Memory B cell (primary cell): Measurements from ENCODE around the gene IL21R.
"Not testable (repeated sequence)": the region's sequence is repeated elsewhere in the genome, so short reads cannot be mapped to it uniquely, and the experiment has no call there.

Source experiments
- ATAC-seq: fragments of 150-1000 bp; cut with Tn5 transposase; 2 replicates; pipeline ENCODE4 v1.10.0; 2021; ENCODE audit warnings: low read depth, mild to moderate bottlenecking, moderate library complexity
- DNase-seq, 2 donors: peaks; one replicate each; pipeline ENCODE4 v3.0.0; 2022; ENCODE audit warnings: low spot score in 2 of 2
- H3K27ac Mint-ChIP-seq: one replicate; pipeline ENCODE4 v1.8.0; 2022; ENCODE audit warnings: mild to moderate bottlenecking, moderate library complexity, mixed read lengths
- H3K27me3 Mint-ChIP-seq: one replicate; pipeline ENCODE4 v1.8.0; 2022; ENCODE audit warnings: mixed read lengths
- H3K36me3 Mint-ChIP-seq: one replicate; pipeline ENCODE4 v1.8.0; 2022; ENCODE audit warnings: mild to moderate bottlenecking, mixed read lengths
- H3K4me1 Mint-ChIP-seq: one replicate; pipeline ENCODE4 v1.8.0; 2022; ENCODE audit warnings: mixed read lengths
- H3K4me3 Mint-ChIP-seq: one replicate; pipeline ENCODE4 v1.8.0; 2022; ENCODE audit warnings: mild to moderate bottlenecking, moderate library complexity, mixed read lengths
- H3K9me3 Mint-ChIP-seq: one replicate; pipeline ENCODE4 v1.8.0; 2022; ENCODE audit warnings: mixed read lengths

The IL21R gene

DNA sequence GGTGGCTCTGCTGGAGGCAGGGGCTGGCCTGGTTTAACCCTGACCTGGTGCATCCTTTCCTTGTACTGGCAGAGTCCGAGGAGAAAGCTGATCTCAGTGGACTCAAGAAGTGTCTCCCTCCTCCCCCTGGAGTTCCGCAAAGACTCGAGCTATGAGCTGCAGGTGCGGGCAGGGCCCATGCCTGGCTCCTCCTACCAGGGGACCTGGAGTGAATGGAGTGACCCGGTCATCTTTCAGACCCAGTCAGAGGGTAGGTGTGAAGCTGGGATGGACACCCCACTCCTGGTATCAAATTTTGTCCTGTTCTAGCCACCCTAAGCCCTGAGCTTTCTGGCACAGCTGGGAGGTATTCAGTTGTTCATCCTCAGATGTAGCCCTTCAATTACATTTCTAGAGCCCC, 42.5 kb downstream of the IL21R start:
- Mint-ChIP-seq H3K4me3 (no peak overlapping the region), H3K4me1 (peaks cover 10% of the 10 kb centered on the region), H3K9me3 (peaks cover 5% of the 10 kb centered on the region), H3K36me3 (peaks cover 10% of the 10 kb centered on the region), H3K27me3 (peaks cover 1% of the 10 kb centered on the region), H3K27ac (no peak overlapping the region)
- ATAC-seq (no peak), DNase-seq (no peak)

DNA sequence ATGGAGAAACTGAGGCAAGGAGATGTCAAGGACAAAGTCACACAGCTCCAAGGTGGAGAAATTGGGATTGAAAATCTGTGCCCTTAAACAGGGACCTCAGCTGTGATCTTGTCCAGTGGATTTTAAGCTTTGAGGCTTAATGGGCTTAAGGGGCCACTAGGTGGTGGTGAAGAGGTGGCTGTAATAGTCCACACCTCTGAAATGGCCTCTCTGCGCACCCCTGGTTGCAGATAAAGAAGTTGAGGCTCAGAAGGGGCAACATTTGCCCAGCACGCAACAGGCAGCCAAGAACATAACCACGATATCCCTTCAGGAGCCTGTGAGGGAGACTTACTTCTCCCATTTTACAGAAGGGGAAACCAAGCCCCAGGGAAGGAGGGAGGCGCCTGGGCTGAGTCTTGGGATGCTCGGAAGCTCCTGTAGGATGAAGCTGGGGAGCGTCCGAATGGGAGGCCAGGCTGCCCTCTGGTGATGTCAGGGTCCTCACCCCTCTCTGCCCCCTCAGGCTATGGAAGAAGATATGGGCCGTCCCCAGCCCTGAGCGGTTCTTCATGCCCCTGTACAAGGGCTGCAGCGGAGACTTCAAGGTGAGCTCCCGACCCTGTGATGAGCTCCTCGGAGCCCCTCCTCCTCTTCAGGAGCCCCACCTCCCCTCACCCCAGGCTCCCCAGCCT, 43.7 kb downstream of the IL21R start:
- peaks cover 5% of the 10 kb centered on the region for H3K9me3 Mint-ChIP-seq
- ATAC-seq: no peak
- no peak for DNase-seq
- no peak overlapping the region for H3K27ac Mint-ChIP-seq
- no peak overlapping the region for H3K4me3 Mint-ChIP-seq
- peaks cover 1% of the 10 kb centered on the region for H3K27me3 Mint-ChIP-seq
- H3K4me1 Mint-ChIP-seq: peaks cover 20% of the 10 kb centered on the region
- peaks cover 10% of the 10 kb centered on the region for H3K36me3 Mint-ChIP-seq

DNA sequence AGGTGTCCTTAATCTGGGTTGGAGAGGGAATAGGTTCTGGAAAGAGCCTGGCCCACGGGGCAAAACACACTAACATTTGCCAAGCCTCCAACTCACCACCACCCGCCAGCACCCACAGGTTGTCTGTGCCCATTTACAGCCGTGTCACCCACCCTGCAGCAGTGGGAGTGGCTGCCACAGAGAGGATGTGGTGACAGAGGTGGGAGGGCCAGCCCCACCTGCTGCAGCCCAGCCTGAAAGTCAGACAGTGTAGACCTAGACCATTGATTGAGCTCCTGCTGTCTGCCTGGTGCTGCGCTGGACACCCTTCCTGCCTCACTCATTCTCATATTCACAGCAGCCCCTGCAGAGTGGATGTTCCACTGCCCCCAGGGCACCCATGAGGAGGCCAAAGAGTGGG, 44.7 kb downstream of the IL21R start:
- Mint-ChIP-seq H3K36me3 (peaks cover 10% of the 10 kb centered on the region), H3K4me1 (peaks cover 26% of the 10 kb centered on the region), H3K27me3 (peaks cover 6% of the 10 kb centered on the region), H3K4me3 (no peak overlapping the region), H3K9me3 (peaks cover 5% of the 10 kb centered on the region), H3K27ac (peak overlapping the region; percentile 84)
- ATAC-seq (peak; percentile 62), DNase-seq (peak in 1 of 2 donors; percentile 30)

DNA sequence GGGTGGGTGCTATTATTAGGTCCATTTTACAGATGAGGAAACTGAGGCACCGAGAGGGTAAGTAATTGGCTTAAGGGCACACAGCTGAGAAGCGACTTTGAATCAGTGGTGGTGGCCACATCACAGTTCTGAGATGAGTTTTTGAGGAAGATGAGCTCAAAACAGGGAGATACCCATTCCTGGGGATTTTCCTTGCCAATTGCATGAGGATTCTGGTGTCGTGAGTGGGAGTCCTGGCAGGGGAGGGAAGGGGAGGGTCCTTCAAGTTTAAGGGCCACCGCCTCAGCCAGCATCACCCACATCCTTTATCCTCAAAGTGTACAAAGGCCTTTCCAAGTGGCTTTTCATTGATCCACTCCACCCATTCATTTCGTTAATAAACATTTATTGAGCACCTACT, 45.3 kb downstream of the IL21R start:
- DNase-seq (no peak), ATAC-seq (no peak)
- Mint-ChIP-seq H3K27ac (peak overlapping the region; percentile 84), H3K4me3 (no peak overlapping the region), H3K27me3 (peaks cover 9% of the 10 kb centered on the region), H3K36me3 (peaks cover 10% of the 10 kb centered on the region), H3K4me1 (peaks cover 28% of the 10 kb centered on the region), H3K9me3 (peaks cover 5% of the 10 kb centered on the region)

DNA sequence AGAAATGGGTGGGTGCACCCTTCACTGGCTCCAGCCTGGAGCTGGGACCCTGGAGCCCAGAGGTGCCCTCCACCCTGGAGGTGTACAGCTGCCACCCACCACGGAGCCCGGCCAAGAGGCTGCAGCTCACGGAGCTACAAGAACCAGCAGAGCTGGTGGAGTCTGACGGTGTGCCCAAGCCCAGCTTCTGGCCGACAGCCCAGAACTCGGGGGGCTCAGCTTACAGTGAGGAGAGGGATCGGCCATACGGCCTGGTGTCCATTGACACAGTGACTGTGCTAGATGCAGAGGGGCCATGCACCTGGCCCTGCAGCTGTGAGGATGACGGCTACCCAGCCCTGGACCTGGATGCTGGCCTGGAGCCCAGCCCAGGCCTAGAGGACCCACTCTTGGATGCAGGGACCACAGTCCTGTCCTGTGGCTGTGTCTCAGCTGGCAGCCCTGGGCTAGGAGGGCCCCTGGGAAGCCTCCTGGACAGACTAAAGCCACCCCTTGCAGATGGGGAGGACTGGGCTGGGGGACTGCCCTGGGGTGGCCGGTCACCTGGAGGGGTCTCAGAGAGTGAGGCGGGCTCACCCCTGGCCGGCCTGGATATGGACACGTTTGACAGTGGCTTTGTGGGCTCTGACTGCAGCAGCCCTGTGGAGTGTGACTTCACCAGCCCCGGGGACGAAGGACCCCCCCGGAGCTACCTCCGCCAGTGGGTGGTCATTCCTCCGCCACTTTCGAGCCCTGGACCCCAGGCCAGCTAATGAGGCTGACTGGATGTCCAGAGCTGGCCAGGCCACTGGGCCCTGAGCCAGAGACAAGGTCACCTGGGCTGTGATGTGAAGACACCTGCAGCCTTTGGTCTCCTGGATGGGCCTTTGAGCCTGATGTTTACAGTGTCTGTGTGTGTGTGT, 46.8 kb downstream of the IL21R start:
- Mint-ChIP-seq H3K27me3 (peaks cover 14% of the 10 kb centered on the region), H3K27ac (no peak overlapping the region), H3K4me1 (peaks cover 33% of the 10 kb centered on the region), H3K36me3 (peaks cover 8% of the 10 kb centered on the region), H3K9me3 (peaks cover 5% of the 10 kb centered on the region), H3K4me3 (no peak overlapping the region)
- no peak for DNase-seq
- ATAC-seq: no peak

DNA sequence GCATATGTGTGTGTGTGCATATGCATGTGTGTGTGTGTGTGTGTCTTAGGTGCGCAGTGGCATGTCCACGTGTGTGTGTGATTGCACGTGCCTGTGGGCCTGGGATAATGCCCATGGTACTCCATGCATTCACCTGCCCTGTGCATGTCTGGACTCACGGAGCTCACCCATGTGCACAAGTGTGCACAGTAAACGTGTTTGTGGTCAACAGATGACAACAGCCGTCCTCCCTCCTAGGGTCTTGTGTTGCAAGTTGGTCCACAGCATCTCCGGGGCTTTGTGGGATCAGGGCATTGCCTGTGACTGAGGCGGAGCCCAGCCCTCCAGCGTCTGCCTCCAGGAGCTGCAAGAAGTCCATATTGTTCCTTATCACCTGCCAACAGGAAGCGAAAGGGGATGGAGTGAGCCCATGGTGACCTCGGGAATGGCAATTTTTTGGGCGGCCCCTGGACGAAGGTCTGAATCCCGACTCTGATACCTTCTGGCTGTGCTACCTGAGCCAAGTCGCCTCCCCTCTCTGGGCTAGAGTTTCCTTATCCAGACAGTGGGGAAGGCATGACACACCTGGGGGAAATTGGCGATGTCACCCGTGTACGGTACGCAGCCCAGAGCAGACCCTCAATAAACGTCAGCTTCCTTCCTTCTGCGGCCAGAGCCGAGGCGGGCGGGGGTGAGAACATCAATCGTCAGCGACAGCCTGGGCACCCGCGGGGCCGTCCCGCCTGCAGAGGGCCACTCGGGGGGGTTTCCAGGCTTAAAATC, 47.6 kb downstream of the IL21R start:
- Mint-ChIP-seq H3K36me3 (peaks cover 5% of the 10 kb centered on the region), H3K4me1 (peaks cover 33% of the 10 kb centered on the region), H3K9me3 (peaks cover 4% of the 10 kb centered on the region), H3K27me3 (peaks cover 15% of the 10 kb centered on the region), H3K27ac (peak overlapping the region; percentile 91), H3K4me3 (peak overlapping the region; percentile 76)
- ATAC-seq: peak; percentile 86
- peak; percentile 73 to 80 for DNase-seq

DNA sequence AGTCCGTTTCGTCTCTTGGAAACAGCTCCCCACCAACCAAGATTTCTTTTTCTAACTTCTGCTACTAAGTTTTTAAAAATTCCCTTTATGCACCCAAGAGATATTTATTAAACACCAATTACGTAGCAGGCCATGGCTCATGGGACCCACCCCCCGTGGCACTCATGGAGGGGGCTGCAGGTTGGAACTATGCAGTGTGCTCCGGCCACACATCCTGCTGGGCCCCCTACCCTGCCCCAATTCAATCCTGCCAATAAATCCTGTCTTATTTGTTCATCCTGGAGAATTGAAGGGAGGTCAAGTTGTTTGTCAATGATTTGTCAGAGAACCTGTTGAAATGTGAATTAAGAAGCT, 48.2 kb downstream of the IL21R start:
- peaks cover 3% of the 10 kb centered on the region for H3K36me3 Mint-ChIP-seq

DNA sequence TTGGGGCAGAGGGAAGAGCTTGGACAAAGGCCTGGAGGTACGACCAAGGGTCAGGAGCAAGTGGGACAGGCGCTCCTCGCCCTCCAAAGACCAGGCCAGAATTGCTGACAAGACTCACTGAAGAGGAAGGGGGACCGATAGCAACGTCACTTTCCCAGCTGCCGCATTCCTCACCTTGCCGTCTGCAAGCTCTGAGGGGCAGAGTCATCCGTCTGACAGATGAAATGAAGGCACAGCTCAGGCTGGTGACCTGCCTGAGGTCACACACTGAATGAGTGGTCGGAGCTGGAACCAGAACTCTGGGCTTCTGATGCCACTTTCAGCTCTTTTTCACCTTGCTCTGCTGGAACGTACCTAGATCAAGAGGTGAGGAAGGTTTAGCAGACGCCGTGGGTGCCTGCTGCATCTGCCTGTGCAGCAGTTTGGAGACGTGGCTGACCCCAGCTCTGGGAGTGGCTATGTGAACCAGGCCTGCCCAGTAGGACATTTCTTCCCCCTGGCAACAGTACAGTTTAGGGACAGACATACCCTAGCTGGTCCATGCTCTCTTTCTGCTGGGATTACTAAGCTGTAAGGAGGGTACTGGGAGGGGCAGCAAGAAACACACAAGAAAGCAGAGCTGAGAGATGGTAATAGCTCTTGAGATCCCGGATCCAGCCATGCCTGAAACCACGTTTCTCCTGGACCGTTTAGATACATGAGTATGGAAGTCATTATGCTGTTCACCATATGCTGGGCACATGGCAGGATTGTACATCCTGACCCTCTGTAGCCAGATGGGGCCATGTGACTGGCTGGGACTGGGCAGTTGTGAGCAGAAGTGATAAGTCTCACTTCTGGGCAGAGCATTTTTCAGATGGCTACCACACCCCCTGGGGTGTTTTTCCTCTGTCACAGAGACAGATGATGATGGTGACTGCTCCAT, 50.9 kb downstream of the IL21R start:
- H3K4me1 Mint-ChIP-seq: peaks cover 32% of the 10 kb centered on the region

More for the DNA sequence above, 48.2 kb downstream of the IL21R start:
- Mint-ChIP-seq H3K27ac (peak overlapping the region; percentile 91), H3K27me3 (peaks cover 15% of the 10 kb centered on the region), H3K4me1 (peaks cover 33% of the 10 kb centered on the region), H3K9me3 (peaks cover 1% of the 10 kb centered on the region), H3K4me3 (peak overlapping the region; percentile 76)
- DNase-seq: no peak
- no peak for ATAC-seq

DNA sequence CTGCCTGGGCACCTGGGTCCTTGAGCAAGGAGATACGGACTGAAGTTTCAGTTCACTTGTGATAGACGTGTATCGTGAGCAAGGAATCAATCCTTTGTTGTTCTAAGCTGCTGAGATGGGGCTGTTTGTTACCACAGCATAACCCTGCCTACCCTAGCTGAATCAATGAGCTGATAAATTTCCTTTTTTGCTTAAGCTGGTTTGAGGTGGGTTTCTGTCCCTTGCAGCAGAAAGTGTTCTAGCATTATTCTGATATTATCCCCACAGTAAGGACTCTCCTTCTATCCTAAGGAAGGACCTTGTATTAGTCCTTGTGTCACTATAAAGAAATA, 51.5 kb downstream of the IL21R start:
- DNase-seq: no peak
- H3K27ac Mint-ChIP-seq: peak overlapping the region; percentile 11

More for the DNA sequence above, 50.9 kb downstream of the IL21R start:
- H3K9me3 Mint-ChIP-seq: no peaks in the 10 kb centered on the region
- peaks cover 18% of the 10 kb centered on the region for H3K27me3 Mint-ChIP-seq
- no peak for DNase-seq
- ATAC-seq: no peak
- H3K4me3 Mint-ChIP-seq: no peak overlapping the region
- H3K27ac Mint-ChIP-seq: peak overlapping the region; percentile 11
- peaks cover 2% of the 10 kb centered on the region for H3K36me3 Mint-ChIP-seq

DNA sequence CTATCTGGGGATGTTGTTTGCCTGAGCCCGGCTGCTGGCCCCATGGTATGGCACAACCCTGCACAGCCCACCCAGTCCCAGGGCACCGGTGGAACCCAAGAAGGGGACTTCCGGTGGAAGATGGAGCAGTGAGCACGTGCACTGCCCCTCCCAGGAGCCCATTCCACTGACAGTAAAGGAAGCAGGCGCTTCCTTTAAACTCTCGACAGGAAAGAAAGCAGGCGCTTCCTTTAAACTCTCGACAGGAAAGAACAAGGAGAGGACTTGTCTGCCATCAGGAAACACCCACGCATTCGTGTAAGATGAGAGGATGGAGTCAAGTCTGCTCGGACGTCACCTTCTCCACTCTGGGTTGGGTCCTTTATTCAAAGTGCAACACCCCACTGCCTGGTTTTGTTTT, 53.7 kb downstream of the IL21R start:
- Mint-ChIP-seq H3K36me3 (peaks cover 7% of the 10 kb centered on the region), H3K4me3 (no peak overlapping the region), H3K27me3 (peaks cover 16% of the 10 kb centered on the region), H3K27ac (peak overlapping the region; percentile 11), H3K4me1 (peaks cover 20% of the 10 kb centered on the region), H3K9me3 (no peaks in the 10 kb centered on the region)
- DNase-seq (no peak), ATAC-seq (no peak)

More for the DNA sequence above, 51.5 kb downstream of the IL21R start:
- no peak for ATAC-seq
- peaks cover 16% of the 10 kb centered on the region for H3K27me3 Mint-ChIP-seq
- peaks cover 30% of the 10 kb centered on the region for H3K4me1 Mint-ChIP-seq
- no peak overlapping the region for H3K4me3 Mint-ChIP-seq
- no peaks in the 10 kb centered on the region for H3K9me3 Mint-ChIP-seq
- H3K36me3 Mint-ChIP-seq: no peaks in the 10 kb centered on the region

DNA sequence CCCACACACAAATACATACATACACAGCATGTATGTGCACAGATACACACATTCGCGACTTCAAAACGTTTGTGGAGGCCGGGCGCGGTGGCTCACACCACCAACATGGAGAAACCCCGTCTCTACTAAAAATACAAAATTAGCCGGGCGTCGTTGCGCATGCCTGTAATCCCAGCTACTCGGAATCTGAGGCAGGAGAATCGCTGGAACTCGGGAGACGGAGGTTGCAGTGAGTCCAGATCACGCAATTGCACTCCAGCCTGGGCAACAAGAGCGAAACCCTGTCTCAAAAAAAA, 55.6 kb downstream of the IL21R start:
- not testable (repeated sequence) for H3K9me3 Mint-ChIP-seq, H3K27ac Mint-ChIP-seq, H3K27me3 Mint-ChIP-seq, DNase-seq, H3K4me3 Mint-ChIP-seq, H3K36me3 Mint-ChIP-seq, ATAC-seq
- H3K4me1 Mint-ChIP-seq: peaks cover 12% of the 10 kb centered on the region

DNA sequence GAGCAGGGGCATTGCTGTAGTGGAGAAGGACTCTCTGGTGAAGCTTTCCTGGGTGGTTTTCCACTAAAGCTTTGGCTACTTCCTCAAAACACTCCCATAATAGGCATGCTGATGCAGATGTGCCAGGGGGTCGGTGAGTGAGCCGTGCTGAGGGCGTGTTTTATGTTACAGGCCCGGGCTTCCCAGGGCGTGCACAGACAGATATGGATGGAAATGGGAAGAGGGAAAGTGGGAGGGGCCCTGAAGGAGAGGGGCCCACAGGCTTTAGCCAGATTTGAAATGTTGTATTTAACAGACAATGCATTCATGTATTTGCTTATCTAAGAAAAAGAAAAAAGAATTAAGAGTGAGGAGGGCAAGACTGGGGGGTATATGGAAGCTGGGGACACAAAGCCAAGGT, 56.3 kb downstream of the IL21R start:
- Mint-ChIP-seq H3K4me1 (peaks cover 9% of the 10 kb centered on the region), H3K27ac (no peak overlapping the region)
- ATAC-seq: no peak

DNA sequence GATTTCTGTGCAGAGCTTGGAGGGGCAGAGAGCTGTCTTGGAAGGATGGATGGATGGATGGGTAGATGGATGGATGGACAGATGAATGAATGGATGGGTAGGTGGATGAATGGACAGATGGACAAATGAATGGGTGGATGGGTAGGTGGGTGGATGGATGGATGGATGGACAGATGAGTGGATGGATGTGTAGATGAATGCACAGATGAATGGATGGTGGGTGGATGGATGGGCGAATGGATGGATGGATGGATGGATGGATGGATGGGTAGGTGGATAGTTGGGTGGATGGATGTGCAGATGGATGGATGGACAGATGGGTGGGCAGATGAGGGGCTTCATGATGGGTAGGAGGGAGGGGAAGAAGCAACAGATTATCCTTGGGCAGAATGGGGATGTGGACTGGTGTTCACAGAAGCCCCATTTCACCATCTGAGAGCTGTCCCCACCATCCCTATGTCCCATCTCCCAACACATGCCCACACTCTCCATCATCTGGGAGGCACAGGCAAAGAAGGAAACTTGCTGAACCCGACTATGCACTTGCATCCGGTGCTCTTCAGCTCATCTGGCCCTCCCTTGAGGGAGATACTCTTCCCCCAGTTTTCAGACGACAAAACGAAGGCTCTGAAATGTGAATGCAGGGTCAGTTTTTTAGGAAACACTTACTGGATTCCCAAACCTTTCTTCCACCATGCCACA, 57.2 kb downstream of the IL21R start:
- Mint-ChIP-seq H3K4me1 (peaks cover 7% of the 10 kb centered on the region), H3K27me3 (peaks cover 3% of the 10 kb centered on the region), H3K4me3 (no peak overlapping the region), H3K36me3 (peaks cover 9% of the 10 kb centered on the region), H3K27ac (no peak overlapping the region), H3K9me3 (no peaks in the 10 kb centered on the region)
- no peak for ATAC-seq
- DNase-seq: no peak

More for the DNA sequence above, 56.3 kb downstream of the IL21R start:
- no peak for DNase-seq
- H3K4me3 Mint-ChIP-seq: no peak overlapping the region
- H3K36me3 Mint-ChIP-seq: peaks cover 7% of the 10 kb centered on the region
- peaks cover 5% of the 10 kb centered on the region for H3K27me3 Mint-ChIP-seq
- no peaks in the 10 kb centered on the region for H3K9me3 Mint-ChIP-seq
